Naive thymus-derived CD4-positive, alpha-beta T cell (primary cell): ENCODE results near the gene TLE7. TPM values are rescaled to one million over a fixed set of nuclear protein-coding genes. Genes with fewer than 3 reads are reported as not detected.

ENCODE experiments used
- ATAC-seq: fragments of 150-1000 bp; cut with Tn5 transposase; 2 replicates; pipeline ENCODE4 v1.10.0; 2021; ENCODE audit warnings: mild to moderate bottlenecking, moderate library complexity
- CTCF ChIA-PET: fragments of 350-600 bp; sonication (Branson Sonifier 250); formaldehyde crosslinking; loops from one replicate; lab custom pipeline; 2021; ENCODE audit warnings: antibody characterized with exemption; lab: Charles Lee
- POLR2A ChIA-PET: fragments of 350-600 bp; sonication (Branson Sonifier 250); formaldehyde crosslinking; loops from one replicate; lab custom pipeline; 2021; ENCODE audit warnings: antibody characterized with exemption, inconsistent platforms; lab: Charles Lee
- DNase-seq, 9 donors: peaks; one replicate each; pipeline versions ENCODE4 v3.0.0 to v3.0.0-alpha.2; 2020 to 2022; ENCODE audit warnings: mixed read lengths in 1 of 9
- H3K27ac ChIP-seq: one replicate; pipeline ENCODE4 v1.7.0; 2013; ENCODE audit warnings: mild to moderate bottlenecking, low read depth, low read length, moderate library complexity
- H3K27me3 ChIP-seq, 2 donors: one replicate each; pipeline ENCODE4 v1.7.0; 2013; ENCODE audit warnings: low read length in 2 of 2, mild to moderate bottlenecking in 2 of 2, moderate library complexity in 2 of 2; ENCODE audit not compliant: control insufficient read depth in 2 of 2, insufficient read depth in 2 of 2
- H3K36me3 ChIP-seq, 3 experiments: 1 replicate in 2 of 3; 2 replicates in 1 of 3; pipeline ENCODE4 v1.7.0; 2013; ENCODE audit warnings: low read length in 3 of 3, mild to moderate bottlenecking in 3 of 3, moderate library complexity in 1 of 3; ENCODE audit not compliant: insufficient read depth in 3 of 3, control insufficient read depth in 2 of 3
- H3K4me1 ChIP-seq, 2 donors: one replicate each; pipeline ENCODE4 v1.7.0; 2013; ENCODE audit warnings: low read length in 2 of 2, mild to moderate bottlenecking in 2 of 2, moderate library complexity in 1 of 2; ENCODE audit not compliant: control insufficient read depth in 2 of 2, insufficient read depth in 2 of 2
- H3K4me3 ChIP-seq: 2 replicates; pipeline ENCODE4 v1.7.0; 2013; ENCODE audit warnings: mild to moderate bottlenecking, low read length
- H3K9me3 ChIP-seq, 3 experiments: 1 replicate in 2 of 3; 2 replicates in 1 of 3; pipeline ENCODE4 v1.7.0; 2013; ENCODE audit warnings: low read length in 3 of 3; ENCODE audit not compliant: control insufficient read depth in 2 of 3
- H3K27ac Mint-ChIP-seq, 9 donors: one replicate each; pipeline ENCODE4 v1.8.0; 2020 to 2022; ENCODE audit warnings: mixed read lengths in 9 of 9, mild to moderate bottlenecking in 8 of 9, moderate library complexity in 5 of 9, inconsistent platforms in 2 of 9
- H3K27me3 Mint-ChIP-seq, 5 donors: one replicate each; pipeline ENCODE4 v1.8.0; 2021 to 2022; ENCODE audit warnings: mixed read lengths in 5 of 5, mild to moderate bottlenecking in 1 of 5
- H3K36me3 Mint-ChIP-seq, 5 donors: one replicate each; pipeline ENCODE4 v1.8.0; 2020 to 2022; ENCODE audit warnings: mixed read lengths in 5 of 5, mild to moderate bottlenecking in 3 of 5, inconsistent platforms in 1 of 5
- H3K4me1 Mint-ChIP-seq, 7 donors: one replicate each; pipeline ENCODE4 v1.8.0; 2020 to 2022; ENCODE audit warnings: mixed read lengths in 7 of 7, mild to moderate bottlenecking in 3 of 7, inconsistent platforms in 1 of 7
- H3K4me3 Mint-ChIP-seq, 10 donors: one replicate each; pipeline ENCODE4 v1.8.0; 2020 to 2022; ENCODE audit warnings: mild to moderate bottlenecking in 10 of 10, mixed read lengths in 10 of 10, moderate library complexity in 6 of 10, inconsistent platforms in 2 of 10
- H3K9me3 Mint-ChIP-seq, 11 donors: one replicate each; pipeline ENCODE4 v1.8.0; 2020 to 2022; ENCODE audit warnings: mixed read lengths in 11 of 11, mild to moderate bottlenecking in 4 of 11, inconsistent platforms in 1 of 11, moderate library complexity in 1 of 11
- intact Hi-C, 2 donors: fragments of 100-400 bp; cut with micrococcal nuclease; formaldehyde crosslinking; loops; one replicate each; pipeline ENCODE4 v1.15.1; 2023
- polyA plus RNA-seq, 2 donors: library from polyadenylated mRNA; unstranded; fragments of 300-500 nt; fragmentation: Illumina TruSeq; gene quantifications; one replicate each; pipeline ENCODE4 v1.2.3, GENCODE V29; 2021
- total RNA-seq, 6 experiments: library from RNA in 5 of 6; stranded (reverse) in 5 of 6; gene quantifications; 1 replicate in 5 of 6; 2 replicates in 1 of 6; pipeline ENCODE4 v1.2.3 and lab custom pipeline; 2021 to 2026

TLE7 gene
- total and polyA plus RNA-seq, 7 experiments from 2014 or later, result not detected

DNA sequence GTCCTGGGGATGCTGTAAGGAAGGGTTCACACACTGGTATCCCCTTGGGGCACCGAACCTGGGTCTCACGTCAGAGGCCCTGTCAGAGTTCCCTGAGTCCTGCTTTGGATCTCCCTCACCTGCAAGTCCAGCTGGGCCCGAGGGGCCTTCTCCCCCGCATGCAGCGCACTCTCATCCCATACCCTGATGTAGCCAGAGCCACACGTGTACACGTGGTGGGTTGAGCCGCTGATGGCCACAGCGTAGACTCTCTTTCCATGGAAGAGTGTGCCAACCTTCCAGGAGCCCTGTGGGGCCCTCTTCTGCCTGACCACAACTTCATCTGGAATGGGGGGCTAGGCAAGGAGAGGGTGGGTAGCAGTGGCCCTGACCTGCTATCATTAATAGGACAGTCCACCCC is 9.9 kb downstream of the TLE7 start:
- peaks cover 0 to 5% (median 0%) of the 10 kb centered on the region in 7 donors for H3K4me1 Mint-ChIP-seq
- no peaks in the 10 kb centered on the region for H3K9me3 ChIP-seq
- H3K36me3 ChIP-seq, result no peaks in the 10 kb centered on the region
- H3K27ac Mint-ChIP-seq, result no peak overlapping the region
- intact Hi-C loops, result no loop called here
- peaks cover 9 to 47% (median 27%) of the 10 kb centered on the region in 5 donors for H3K27me3 Mint-ChIP-seq
- H3K27ac ChIP-seq, result no peak overlapping the region
- ChIA-PET POLR2A (no interaction called here), CTCF (no interaction called here)
- H3K4me3 ChIP-seq, result no peak overlapping the region
- H3K36me3 Mint-ChIP-seq, result no peaks in the 10 kb centered on the region
- no peaks in the 10 kb centered on the region for H3K4me1 ChIP-seq
- no peaks in the 10 kb centered on the region for H3K27me3 ChIP-seq
- peaks cover 0 to 6% (median 0%) of the 10 kb centered on the region in 11 donors for H3K9me3 Mint-ChIP-seq
- H3K4me3 Mint-ChIP-seq, result no peak overlapping the region
- ATAC-seq (no peak), DNase-seq (no peak)

DNA sequence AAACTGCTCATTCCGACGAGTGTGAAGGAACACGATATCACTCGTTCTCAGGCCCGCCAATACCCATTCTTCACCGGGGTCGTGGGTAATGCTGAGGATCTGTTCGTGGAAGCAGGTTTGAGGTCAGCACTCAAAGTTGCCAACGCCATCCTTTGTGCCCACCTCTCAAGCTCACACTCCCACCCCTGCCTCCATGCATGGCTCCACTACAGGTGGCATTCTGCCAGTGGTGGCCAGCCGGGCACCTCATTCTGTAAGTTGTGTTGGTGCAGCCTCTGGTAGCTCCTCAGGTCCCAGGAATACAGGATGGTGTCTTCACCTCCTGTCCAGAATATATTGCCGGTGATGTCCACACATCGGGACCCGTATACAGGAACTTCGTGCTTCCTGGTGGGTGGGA is 10.7 kb downstream of the TLE7 start:
- Histone ChIP-seq H3K4me3 (no peak overlapping the region), H3K27me3 (no peaks in the 10 kb centered on the region), H3K36me3 (no peaks in the 10 kb centered on the region), H3K4me1 (no peaks in the 10 kb centered on the region), H3K9me3 (no peaks in the 10 kb centered on the region), H3K27ac (no peak overlapping the region)
- CTCF ChIA-PET, result no interaction called here
- no peak for DNase-seq
- no peak overlapping the region for H3K4me3 Mint-ChIP-seq
- H3K4me1 Mint-ChIP-seq, result peaks cover 0 to 11% (median 4%) of the 10 kb centered on the region in 7 donors
- no peak for ATAC-seq
- no peak overlapping the region for H3K27ac Mint-ChIP-seq
- no peaks in the 10 kb centered on the region for H3K36me3 Mint-ChIP-seq
- peaks cover 0 to 6% (median 0%) of the 10 kb centered on the region in 11 donors for H3K9me3 Mint-ChIP-seq
- intact Hi-C loops, result no loop called here
- H3K27me3 Mint-ChIP-seq, result peaks cover 17 to 47% (median 29%) of the 10 kb centered on the region in 5 donors
- POLR2A ChIA-PET, result no interaction called here

DNA sequence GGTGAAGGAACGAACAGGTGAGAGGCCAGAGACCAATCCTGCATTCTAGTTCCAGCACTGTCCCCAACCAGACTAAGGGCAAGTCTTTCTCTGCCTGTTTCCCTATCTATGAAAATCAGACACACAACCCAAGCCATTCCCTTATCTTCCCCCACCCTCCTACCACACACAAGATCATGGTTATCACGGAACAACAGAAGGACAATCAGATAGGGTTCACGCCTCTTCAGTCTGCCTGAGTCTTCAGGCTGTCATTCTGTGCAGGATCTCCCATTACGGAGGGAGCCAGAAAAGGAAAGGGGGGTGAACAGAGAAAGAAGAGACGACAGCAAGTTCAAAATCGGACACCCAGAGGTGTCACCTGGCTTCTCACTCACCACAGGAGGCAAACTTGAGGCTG is 11.1 kb downstream of the TLE7 start:
- Histone ChIP-seq H3K9me3 (no peaks in the 10 kb centered on the region), H3K4me3 (no peak overlapping the region), H3K27me3 (no peaks in the 10 kb centered on the region), H3K27ac (no peak overlapping the region), H3K36me3 (no peaks in the 10 kb centered on the region), H3K4me1 (no peaks in the 10 kb centered on the region)
- CTCF ChIA-PET, result no interaction called here
- peaks cover 0 to 6% (median 0%) of the 10 kb centered on the region in 11 donors for H3K9me3 Mint-ChIP-seq
- peaks cover 21 to 45% (median 29%) of the 10 kb centered on the region in 5 donors for H3K27me3 Mint-ChIP-seq
- no peak overlapping the region for H3K27ac Mint-ChIP-seq
- H3K4me3 Mint-ChIP-seq, result no peak overlapping the region
- H3K36me3 Mint-ChIP-seq, result no peaks in the 10 kb centered on the region
- H3K4me1 Mint-ChIP-seq, result peaks cover 0 to 13% (median 4%) of the 10 kb centered on the region in 7 donors
- POLR2A ChIA-PET, result no interaction called here
- intact Hi-C loops, result no loop called here
- no peak for DNase-seq
- no peak for ATAC-seq

DNA sequence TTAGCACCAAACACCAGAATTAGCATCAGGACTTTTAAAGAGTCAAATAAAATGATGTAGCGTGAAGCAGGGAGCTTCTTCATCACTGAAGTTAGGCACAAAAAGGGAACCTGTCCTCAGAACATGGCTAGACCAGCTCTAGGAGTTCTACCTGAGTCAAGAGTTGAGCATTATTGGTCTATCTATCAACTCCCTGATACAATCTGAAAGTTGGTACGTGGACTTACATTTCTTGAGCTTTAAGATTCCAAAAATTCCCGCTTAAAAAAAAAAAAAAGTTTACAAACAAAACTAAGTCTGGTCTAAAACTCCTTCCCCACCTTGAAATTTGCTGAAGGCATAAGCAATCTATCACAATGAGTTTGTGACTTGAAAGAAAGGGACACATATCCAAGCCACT is 12.3 kb downstream of the TLE7 start:
- Histone ChIP-seq H3K27ac (no peak overlapping the region), H3K36me3 (no peaks in the 10 kb centered on the region), H3K4me1 (no peaks in the 10 kb centered on the region), H3K4me3 (no peak overlapping the region), H3K9me3 (no peaks in the 10 kb centered on the region), H3K27me3 (no peaks in the 10 kb centered on the region)
- intact Hi-C loops, result no loop called here
- ATAC-seq (no peak), DNase-seq (no peak)
- Mint-ChIP-seq H3K27me3 (peaks cover 33 to 54% (median 40%) of the 10 kb centered on the region in 5 donors), H3K27ac (no peak overlapping the region), H3K4me1 (peaks cover 0 to 18% (median 4%) of the 10 kb centered on the region in 7 donors), H3K4me3 (no peak overlapping the region), H3K9me3 (peaks cover 0 to 6% (median 0%) of the 10 kb centered on the region in 11 donors), H3K36me3 (no peaks in the 10 kb centered on the region)
- CTCF ChIA-PET, result no interaction called here
- POLR2A ChIA-PET, result no interaction called here

DNA sequence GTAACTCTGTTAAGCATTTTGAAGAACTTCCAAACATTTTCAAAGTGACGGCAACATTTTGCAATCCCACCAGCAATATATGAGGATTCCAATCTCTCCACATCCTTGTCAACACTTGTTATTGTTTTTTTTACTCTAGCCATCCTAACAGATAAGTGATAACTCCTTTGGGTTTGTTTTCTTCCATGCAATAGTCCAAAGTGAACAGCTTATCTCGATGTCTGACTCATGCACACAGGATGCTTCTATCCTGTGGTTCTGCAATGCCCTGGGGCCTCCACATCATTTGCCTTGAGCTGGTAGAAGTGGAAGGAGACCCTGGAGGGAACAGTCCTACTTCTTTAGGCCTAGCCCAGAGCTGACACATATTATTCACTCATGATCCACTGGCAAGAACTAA is 13.0 kb downstream of the TLE7 start:
- H3K27me3 Mint-ChIP-seq, result peaks cover 38 to 60% (median 44%) of the 10 kb centered on the region in 5 donors

DNA sequence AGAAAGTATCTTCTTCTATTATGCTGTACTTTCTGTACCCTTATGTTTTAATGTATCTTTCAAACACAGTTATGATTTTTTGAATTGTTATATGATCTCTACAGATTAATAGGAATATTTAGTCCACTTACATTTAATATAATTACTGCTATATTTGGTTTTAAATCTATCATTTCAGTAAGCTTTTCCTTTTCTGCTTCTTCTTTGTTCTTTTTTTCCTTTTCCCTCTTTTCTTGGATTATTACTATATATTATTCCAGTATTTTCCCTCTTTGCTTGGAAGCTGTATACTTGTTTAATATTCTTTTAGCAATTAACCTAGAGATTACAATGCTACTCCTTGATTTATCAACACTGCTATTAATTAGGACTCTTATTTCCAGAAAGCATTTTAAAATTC is 13.5 kb downstream of the TLE7 start:
- POLR2A ChIA-PET, result no interaction called here
- no peak overlapping the region for H3K4me3 Mint-ChIP-seq

More for the DNA sequence above, 13.0 kb downstream of the TLE7 start:
- Histone ChIP-seq H3K4me3 (no peak overlapping the region), H3K9me3 (no peaks in the 10 kb centered on the region), H3K36me3 (no peaks in the 10 kb centered on the region), H3K4me1 (no peaks in the 10 kb centered on the region), H3K27ac (no peak overlapping the region), H3K27me3 (peaks cover 0 to 5% of the 10 kb centered on the region in 2 donors)
- H3K27ac Mint-ChIP-seq, result no peak overlapping the region
- ATAC-seq (no peak), DNase-seq (no peak)
- no peak overlapping the region for H3K4me3 Mint-ChIP-seq
- CTCF ChIA-PET, result no interaction called here
- intact Hi-C loops, result no loop called here
- peaks cover 0 to 18% (median 4%) of the 10 kb centered on the region in 7 donors for H3K4me1 Mint-ChIP-seq
- H3K36me3 Mint-ChIP-seq, result no peaks in the 10 kb centered on the region
- peaks cover 0 to 6% (median 0%) of the 10 kb centered on the region in 11 donors for H3K9me3 Mint-ChIP-seq
- POLR2A ChIA-PET, result no interaction called here

DNA sequence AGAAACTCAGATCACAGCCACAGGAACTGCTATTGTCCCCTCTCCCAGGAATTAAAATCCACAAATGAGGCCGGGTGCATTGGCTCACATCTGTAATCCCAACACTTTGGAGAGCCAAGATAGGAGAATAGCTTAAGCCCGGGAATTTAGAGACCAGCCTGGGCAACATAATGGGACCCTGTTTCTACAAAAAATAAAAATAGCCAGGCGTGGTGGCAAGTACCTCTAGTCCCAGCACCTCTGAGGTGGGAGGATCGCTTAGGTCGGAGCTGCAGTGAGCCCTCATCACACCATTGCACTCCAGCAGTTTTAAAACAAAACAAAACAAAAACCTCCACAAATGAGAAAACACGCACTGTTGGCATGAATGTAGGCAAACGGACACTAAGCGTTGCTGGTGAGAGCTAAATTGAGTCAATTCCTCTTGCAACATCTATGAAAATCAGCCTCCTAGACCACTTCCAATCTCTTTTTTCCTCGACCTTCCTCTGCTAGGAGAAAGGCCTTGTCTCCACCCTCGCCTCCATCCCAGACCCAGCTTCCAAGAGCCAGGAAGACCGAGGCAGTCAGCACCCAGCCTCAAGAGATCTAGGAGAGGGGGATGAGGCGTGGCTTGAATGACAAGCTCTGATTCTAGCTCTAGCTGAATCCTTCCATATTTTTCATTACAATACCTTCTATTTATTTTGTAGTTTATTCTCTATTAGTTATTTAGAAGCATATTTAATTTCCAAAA is 14.8 kb downstream of the TLE7 start:
- ATAC-seq, result no peak
- POLR2A ChIA-PET, result no interaction called here

More for the DNA sequence above, 13.5 kb downstream of the TLE7 start:
- Mint-ChIP-seq H3K36me3 (no peaks in the 10 kb centered on the region), H3K4me1 (peaks cover 0 to 18% (median 4%) of the 10 kb centered on the region in 7 donors), H3K9me3 (peaks cover 0 to 6% (median 0%) of the 10 kb centered on the region in 11 donors), H3K27me3 (peaks cover 40 to 61% (median 47%) of the 10 kb centered on the region in 5 donors), H3K27ac (no peak overlapping the region)
- Histone ChIP-seq H3K4me3 (no peak overlapping the region), H3K9me3 (no peaks in the 10 kb centered on the region), H3K27me3 (peaks cover 0 to 6% of the 10 kb centered on the region in 2 donors), H3K27ac (no peak overlapping the region), H3K4me1 (no peaks in the 10 kb centered on the region), H3K36me3 (no peaks in the 10 kb centered on the region)
- ATAC-seq, result no peak
- CTCF ChIA-PET, result no interaction called here
- intact Hi-C loops, result no loop called here
- no peak for DNase-seq

More for the DNA sequence above, 14.8 kb downstream of the TLE7 start:
- H3K27ac Mint-ChIP-seq, result peak overlapping the region in 1 of 9 donors; percentile 96
- Histone ChIP-seq H3K27ac (no peak overlapping the region), H3K27me3 (peaks cover 0 to 6% of the 10 kb centered on the region in 2 donors), H3K9me3 (no peaks in the 10 kb centered on the region), H3K4me3 (no peak overlapping the region), H3K4me1 (no peaks in the 10 kb centered on the region), H3K36me3 (no peaks in the 10 kb centered on the region)
- H3K9me3 Mint-ChIP-seq, result peaks cover 0 to 6% (median 0%) of the 10 kb centered on the region in 11 donors
- H3K36me3 Mint-ChIP-seq, result no peaks in the 10 kb centered on the region
- H3K4me3 Mint-ChIP-seq, result peak overlapping the region in 3 of 10 donors; percentile 30 to 83 (median 36)
- H3K27me3 Mint-ChIP-seq, result peaks cover 40 to 61% (median 53%) of the 10 kb centered on the region in 5 donors
- intact Hi-C loops, result no loop called here
- CTCF ChIA-PET, result no interaction called here
- DNase-seq, result no peak
- peaks cover 0 to 18% (median 4%) of the 10 kb centered on the region in 7 donors for H3K4me1 Mint-ChIP-seq
